ENCODE results near the gene DVL2. TPM values are rescaled to one million over a fixed set of nuclear protein-coding genes. Genes with fewer than 3 reads are reported as not detected.

Gene DVL2
- total and polyA plus RNA-seq, 2 of the 13 experiments (the other 11 are each of a cell fraction or from before 2014, with no cell fraction given) = 5.7 to 38.2 TPM

DNA sequence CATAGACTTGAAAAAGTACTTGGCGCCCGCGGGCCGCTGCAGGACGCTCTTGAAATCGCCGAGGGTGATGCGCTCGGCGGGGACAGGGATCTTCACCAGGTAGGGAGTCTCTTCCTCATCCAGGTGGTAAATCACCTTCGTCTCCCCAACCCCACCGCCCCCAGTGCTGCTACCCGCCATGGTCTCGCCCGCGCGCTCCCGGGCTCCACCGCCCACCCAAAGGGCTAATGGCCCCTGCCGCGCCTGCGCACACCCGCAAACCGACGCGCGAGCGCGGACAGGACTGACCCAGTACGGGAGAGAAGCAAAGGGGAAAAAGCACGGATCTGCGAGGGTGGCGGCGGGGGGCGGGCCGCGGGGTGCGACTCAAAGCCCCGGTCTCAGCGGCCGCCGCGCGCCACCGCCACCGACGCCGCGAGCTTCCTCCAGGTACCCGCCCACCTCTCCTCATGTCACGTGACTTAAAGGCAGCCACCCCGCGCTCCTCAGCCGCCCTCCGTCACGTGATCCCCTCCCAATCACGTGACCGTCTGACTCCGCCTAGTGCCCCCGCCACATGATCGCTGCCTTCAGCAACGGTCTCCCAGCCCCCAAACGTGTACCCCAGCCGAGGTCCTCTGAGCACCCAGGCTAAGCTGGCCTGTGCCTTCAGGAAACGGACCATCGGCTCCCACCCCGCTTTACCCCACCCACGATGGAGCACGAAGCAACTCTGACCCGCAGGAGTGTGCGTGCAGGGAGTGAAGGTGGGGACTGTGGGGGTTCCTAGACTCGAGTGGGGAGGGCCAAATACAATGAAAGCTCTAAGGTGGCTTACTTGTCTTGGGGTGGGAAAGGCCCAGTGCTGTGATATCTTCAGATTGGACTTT, at the start of gene DVL2 (continued):
- TF ChIP-seq, protein P1, sequence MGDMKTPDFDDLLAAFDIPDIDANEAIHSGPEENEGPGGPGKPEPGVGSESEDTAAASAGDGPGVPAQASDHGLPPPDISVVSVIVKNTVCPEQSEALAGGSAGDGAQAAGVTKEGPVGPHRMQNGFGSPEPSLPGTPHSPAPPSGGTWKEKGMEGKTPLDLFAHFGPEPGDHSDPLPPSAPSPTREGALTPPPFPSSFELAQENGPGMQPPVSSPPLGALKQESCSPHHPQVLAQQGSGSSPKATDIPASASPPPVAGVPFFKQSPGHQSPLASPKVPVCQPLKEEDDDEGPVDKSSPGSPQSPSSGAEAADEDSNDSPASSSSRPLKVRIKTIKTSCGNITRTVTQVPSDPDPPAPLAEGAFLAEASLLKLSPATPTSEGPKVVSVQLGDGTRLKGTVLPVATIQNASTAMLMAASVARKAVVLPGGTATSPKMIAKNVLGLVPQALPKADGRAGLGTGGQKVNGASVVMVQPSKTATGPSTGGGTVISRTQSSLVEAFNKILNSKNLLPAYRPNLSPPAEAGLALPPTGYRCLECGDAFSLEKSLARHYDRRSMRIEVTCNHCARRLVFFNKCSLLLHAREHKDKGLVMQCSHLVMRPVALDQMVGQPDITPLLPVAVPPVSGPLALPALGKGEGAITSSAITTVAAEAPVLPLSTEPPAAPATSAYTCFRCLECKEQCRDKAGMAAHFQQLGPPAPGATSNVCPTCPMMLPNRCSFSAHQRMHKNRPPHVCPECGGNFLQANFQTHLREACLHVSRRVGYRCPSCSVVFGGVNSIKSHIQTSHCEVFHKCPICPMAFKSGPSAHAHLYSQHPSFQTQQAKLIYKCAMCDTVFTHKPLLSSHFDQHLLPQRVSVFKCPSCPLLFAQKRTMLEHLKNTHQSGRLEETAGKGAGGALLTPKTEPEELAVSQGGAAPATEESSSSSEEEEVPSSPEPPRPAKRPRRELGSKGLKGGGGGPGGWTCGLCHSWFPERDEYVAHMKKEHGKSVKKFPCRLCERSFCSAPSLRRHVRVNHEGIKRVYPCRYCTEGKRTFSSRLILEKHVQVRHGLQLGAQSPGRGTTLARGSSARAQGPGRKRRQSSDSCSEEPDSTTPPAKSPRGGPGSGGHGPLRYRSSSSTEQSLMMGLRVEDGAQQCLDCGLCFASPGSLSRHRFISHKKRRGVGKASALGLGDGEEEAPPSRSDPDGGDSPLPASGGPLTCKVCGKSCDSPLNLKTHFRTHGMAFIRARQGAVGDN (CRISPR knock-in tag; IDR thresholded peaks at IDR 0.05) = peak; percentile 95
- TF ChIP-seq NAIF1 (CRISPR knock-in tag; IDR thresholded peaks at IDR 0.05; ENCODE audit: borderline replicate concordance) (peak; percentile 89), CENPT (CRISPR knock-in tag; IDR thresholded peaks at IDR 0.05; ENCODE audit: low read depth) (no peak), TEF (CRISPR knock-in tag; IDR thresholded peaks at IDR 0.05) (peak; percentile 48; the same call in 1 of the 2 replicates), STAT5B (CRISPR knock-in tag; IDR thresholded peaks at IDR 0.05) (no peak), MYNN (CRISPR knock-in tag; IDR thresholded peaks at IDR 0.05; ENCODE audit: low read depth) (no peak), GABPA (IDR thresholded peaks at IDR 0.05; ENCODE audit: low read depth, low read length) (no peak), GABPA (CRISPR knock-in tag; IDR thresholded peaks at IDR 0.05; ENCODE audit: low read depth) (peak; percentile 55; the same call in 1 of the 2 replicates), NR2F6 (IDR thresholded peaks at IDR 0.05) (no peak), NR2F6 (CRISPR knock-in tag; IDR thresholded peaks at IDR 0.05) (peak; percentile 58; the same call in 1 of the 2 replicates), EHMT2 (IDR thresholded peaks at IDR 0.05; ENCODE audit: borderline replicate concordance, low read depth, low read length) (no peak), ZMYM4 (CRISPR knock-in tag; IDR thresholded peaks at IDR 0.05) (no peak; the same call in none of the 2 replicates), NFYB (CRISPR knock-in tag; IDR thresholded peaks at IDR 0.05) (peak; percentile 63), PLRG1 (conservative IDR thresholded peaks at IDR 0.05) (no peak), ZNF460 (CRISPR knock-in tag; IDR thresholded peaks at IDR 0.05; ENCODE audit: borderline replicate concordance) (no peak), PAF1 (CRISPR knock-in tag; IDR thresholded peaks at IDR 0.05) (peak; percentile 95; the same call in 1 of the 2 replicates), GATAD2A (CRISPR knock-in tag; IDR thresholded peaks at IDR 0.05) (no peak; the same call in 1 of the 2 replicates), ZSCAN9 (CRISPR knock-in tag; IDR thresholded peaks at IDR 0.05; ENCODE audit: borderline replicate concordance) (0 out of 2 replicates have a peak, but pooled peaks have one; percentile 40)
- TF ChIP-seq, protein P2, sequence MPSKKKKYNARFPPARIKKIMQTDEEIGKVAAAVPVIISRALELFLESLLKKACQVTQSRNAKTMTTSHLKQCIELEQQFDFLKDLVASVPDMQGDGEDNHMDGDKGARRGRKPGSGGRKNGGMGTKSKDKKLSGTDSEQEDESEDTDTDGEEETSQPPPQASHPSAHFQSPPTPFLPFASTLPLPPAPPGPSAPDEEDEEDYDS (CRISPR knock-in tag; IDR thresholded peaks at IDR 0.05) = peak; percentile 65
- TF ChIP-seq, protein P3, sequence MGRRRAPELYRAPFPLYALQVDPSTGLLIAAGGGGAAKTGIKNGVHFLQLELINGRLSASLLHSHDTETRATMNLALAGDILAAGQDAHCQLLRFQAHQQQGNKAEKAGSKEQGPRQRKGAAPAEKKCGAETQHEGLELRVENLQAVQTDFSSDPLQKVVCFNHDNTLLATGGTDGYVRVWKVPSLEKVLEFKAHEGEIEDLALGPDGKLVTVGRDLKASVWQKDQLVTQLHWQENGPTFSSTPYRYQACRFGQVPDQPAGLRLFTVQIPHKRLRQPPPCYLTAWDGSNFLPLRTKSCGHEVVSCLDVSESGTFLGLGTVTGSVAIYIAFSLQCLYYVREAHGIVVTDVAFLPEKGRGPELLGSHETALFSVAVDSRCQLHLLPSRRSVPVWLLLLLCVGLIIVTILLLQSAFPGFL (CRISPR knock-in tag; IDR thresholded peaks at IDR 0.05) = 0 out of 2 replicates have a peak, but pooled peaks have one; percentile 21
- TF ChIP-seq, protein P4, sequence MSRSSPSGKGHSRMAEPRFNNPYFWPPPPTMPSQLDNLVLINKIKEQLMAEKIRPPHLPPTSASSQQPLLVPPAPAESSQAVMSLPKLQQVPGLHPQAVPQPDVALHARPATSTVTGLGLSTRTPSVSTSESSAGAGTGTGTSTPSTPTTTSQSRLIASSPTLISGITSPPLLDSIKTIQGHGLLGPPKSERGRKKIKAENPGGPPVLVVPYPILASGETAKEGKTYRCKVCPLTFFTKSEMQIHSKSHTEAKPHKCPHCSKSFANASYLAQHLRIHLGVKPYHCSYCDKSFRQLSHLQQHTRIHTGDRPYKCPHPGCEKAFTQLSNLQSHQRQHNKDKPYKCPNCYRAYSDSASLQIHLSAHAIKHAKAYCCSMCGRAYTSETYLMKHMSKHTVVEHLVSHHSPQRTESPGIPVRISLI (CRISPR knock-in tag; IDR thresholded peaks at IDR 0.05; ENCODE audit: borderline replicate concordance) = no peak

Data from HepG2 (cell line).